ENCODE data around the gene CEACAM8. TPM values are rescaled to one million over a fixed set of nuclear protein-coding genes. Genes with fewer than 3 reads are reported as not detected.

The CEACAM8 gene
- total RNA-seq, 1 experiment from 2014 or later: not detected

Other genes starting within 250 kb of the CEACAM8 start
- 1.6 TPM in 2 replicates for gene CNFN, start 204.6 kb downstream of the CEACAM8 start, total RNA-seq (2022)
- gene LIPE, start 167.5 kb downstream of the CEACAM8 start, total RNA-seq (2022): 17.1 and 22.0 TPM in 2 replicates
- gene CXCL17, start 152.0 kb downstream of the CEACAM8 start, total RNA-seq (2022): 3.8 and 4.0 TPM in 2 replicates
- 132 and 159 TPM in 2 replicates for gene CEACAM1, start 66.4 kb downstream of the CEACAM8 start, total RNA-seq (2022)
- 0.20 TPM in 1 of 2 replicates, not detected in the other for gene PSG3, start 145.6 kb upstream of the CEACAM8 start, total RNA-seq (2022)
- not detected in 2 replicates for gene PSG8, start 170.8 kb upstream of the CEACAM8 start, total RNA-seq (2022)